Subcutaneous adipose tissue (tissue), 4 donors: ENCODE measurements around the gene ROBO4. TPM values are rescaled to one million over a fixed set of nuclear protein-coding genes. Genes with fewer than 3 reads are reported as not detected.

Experiments used
- total RNA-seq, 4 donors: library from RNA; depleted of rRNA; stranded (reverse); fragments of >200 nt; gene quantifications; one replicate each; pipeline ENCODE4 v1.1.0, GENCODE V29; 2016
- TF ChIP-seq, protein P1 (sequence below): fragments of 450-650 bp; IDR thresholded peaks from one replicate; pipeline ENCODE4 v1.5.1; 2016; ENCODE audit warnings: low read depth, mild to moderate bottlenecking, control low read depth, antibody characterized with exemption, moderate library complexity

The ROBO4 gene
- total RNA-seq, 4 donors from 2014 or later = 17.5 to 152 (median 21.0) TPM

DNA sequence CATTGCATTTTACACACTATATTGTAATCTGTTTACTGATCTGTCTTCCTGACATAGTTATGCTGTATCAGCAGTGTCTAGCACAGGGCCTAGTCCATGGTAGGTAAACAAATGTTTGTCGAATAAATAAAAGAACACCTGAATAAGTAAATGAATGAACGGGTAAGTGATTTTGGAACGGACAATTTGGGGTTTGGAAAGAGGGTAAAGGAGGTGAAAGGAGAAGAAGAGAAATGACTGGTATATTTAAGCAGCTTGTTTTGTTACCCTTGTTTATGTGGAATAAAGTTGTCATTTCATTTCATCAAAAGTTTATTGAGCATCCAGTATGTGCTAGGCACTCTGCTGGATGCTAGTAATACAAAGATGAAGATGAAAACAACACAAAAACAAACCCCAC, 21.3 kb upstream of the ROBO4 start, which contains the start of gene HEPN1:
Gene HEPN1 (plus strand): TSS at position 301 of the 400 bp plus-strand sequence.
- TF ChIP-seq, protein P1, sequence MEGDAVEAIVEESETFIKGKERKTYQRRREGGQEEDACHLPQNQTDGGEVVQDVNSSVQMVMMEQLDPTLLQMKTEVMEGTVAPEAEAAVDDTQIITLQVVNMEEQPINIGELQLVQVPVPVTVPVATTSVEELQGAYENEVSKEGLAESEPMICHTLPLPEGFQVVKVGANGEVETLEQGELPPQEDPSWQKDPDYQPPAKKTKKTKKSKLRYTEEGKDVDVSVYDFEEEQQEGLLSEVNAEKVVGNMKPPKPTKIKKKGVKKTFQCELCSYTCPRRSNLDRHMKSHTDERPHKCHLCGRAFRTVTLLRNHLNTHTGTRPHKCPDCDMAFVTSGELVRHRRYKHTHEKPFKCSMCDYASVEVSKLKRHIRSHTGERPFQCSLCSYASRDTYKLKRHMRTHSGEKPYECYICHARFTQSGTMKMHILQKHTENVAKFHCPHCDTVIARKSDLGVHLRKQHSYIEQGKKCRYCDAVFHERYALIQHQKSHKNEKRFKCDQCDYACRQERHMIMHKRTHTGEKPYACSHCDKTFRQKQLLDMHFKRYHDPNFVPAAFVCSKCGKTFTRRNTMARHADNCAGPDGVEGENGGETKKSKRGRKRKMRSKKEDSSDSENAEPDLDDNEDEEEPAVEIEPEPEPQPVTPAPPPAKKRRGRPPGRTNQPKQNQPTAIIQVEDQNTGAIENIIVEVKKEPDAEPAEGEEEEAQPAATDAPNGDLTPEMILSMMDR = no peak

DNA sequence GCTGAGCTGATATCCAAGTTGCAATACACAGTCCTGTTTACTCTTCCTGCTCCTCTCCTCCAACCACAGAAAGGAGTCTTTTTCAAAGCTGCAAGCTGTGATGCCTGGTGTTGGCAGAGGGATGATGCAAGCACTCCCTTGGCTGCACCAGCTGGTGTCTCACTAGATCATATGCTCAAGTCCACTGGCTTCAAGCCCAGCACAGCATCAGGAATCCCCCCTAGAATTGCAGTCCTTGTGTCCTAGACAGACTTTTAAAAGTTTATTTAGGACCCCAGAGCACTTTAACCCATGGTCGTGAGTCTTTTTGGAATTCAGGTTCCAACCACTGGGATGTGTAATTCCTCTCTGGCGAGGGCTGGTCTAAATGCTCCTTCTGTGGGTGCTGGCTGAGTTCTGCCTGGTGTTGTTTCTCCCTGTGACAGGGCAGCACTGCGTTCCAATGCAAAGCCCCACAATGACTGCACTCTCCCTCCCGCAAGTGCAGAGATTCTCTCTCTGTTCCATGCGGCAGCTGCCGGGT, 19.5 kb upstream of the ROBO4 start:
- TF ChIP-seq, protein P1 = no peak

DNA sequence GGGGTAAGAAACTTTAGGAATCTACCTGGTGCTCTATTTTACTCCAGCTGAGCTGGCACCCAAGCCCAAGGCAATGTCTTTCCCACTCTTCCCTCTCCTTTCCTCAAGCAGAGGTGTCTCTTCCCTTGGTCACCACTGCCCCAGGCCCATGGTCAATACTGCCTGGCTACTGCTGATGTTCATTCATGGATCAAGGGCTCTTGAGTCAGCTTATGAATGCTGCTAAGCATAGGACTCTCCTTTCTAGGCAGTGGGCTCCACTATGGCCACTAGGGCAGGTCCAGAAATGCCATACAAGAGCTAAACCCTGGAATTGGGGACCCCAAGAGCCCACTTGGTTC, 18.7 kb upstream of the ROBO4 start:
- TF ChIP-seq, protein P1 = no peak

DNA sequence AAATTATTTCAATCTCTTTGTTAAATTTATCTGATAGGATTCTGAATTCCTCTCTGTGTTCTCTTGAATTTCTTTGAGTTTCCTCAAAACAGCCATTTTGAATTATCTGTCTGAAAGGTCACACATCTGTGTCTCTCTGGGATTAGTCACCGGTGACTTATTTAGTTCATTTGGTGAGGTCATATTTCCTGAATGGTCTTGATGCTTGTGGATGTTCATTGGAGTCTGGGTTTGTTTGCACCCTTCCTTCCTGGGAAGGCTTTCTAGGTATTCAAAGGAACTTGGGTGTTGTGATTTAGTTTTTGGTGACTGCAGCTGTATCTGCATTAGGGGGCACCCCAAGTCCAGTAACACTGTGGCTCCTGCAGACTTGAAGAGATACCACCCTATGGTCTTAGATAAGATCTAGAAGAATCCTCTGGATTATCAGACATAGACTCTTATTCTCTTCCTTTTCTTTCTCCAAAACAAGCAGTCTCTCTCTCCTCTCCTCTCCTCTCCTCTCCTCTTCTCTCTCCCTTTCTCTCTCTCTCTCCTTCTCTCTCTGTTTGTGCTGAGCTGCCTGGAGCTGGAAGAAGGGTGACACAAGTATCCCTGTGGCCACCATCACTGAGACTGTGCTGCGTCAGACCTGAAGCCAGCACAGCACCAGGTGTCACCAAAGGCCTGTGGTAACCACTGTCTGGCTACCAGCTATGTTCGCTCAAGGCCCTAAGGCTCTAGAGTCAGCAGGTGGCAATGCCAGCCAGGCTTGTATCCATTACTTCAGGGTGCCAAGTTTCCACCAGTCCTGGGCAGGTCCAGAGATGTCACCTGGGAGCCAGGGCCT, 18.1 kb upstream of the ROBO4 start:
- TF ChIP-seq, protein P1 = no peak

DNA sequence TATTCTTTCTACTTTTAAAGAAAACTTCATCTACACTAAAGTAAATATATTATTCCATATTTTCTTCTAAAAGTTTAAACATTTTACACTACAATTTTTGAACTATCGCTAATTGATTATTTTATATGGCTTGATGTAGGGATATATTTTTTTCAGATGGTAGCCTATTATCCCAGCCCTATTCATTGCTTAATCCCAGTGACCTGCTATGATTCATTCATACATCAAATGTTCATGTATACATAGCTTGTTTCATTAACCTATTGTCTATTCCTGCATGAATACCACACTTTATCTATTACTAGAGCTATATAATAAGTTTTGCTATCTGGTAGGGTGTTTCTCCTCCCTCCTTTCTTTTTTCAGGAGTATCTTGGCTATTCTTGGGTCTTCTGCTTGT, 5.0 kb upstream of the ROBO4 start:
- TF ChIP-seq, protein P1 = no peak

DNA sequence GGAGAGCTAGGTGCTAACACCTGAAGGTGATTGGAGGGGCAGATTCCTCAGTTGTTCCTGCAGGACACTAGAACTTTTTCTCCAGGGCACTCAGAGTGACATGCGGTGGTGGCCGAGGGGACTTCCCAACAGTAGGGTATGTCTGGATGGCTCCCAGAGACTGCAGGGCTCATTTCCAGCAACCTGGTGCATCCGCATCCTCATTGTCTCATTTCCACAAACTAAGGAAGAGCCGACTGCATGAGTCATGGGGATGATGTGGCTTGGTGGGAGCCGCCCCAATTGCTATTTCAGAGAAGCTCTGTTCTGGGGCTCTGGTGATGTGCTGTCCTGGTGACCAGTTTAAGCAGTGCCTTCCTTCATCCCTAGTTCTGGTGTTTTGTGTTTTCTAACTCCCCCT, 2.8 kb upstream of the ROBO4 start:
- TF ChIP-seq, protein P1 = no peak

DNA sequence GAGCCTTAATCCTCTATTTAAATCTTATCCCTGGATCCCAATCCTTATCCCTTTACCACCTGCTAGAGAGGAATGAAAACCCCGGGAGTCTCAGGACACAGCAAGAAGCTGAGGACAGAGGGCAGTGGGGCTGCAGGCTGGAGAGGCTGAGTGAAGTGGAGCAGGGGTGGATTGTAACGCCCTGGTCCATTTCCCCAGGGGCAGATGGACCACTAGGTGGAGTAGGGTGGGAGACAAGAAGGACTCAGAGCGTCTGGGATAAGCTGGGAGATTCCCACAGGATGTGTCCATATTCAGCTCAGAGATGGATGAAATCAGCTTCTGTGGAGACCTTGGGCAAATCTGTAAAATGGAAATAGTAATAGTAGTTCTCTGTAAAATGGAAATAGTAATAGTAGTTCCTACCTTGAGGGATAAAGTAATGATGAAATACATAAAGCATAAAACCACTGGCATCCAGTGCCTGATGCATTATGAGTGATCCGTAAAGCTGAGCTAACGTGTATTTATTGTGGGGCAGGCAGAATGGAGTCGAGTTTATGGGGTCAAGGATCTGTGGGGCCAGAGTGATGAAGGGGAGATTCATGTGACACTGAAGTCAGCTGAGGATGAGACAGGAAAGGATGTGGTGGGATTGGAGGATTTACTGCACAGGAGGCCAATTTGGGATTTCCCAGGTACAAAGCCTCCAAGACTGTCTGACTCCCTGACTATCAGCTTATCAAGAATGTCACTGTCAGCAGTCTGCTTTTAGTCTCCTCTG, 1.9 kb upstream of the ROBO4 start:
- TF ChIP-seq, protein P1 = no peak
